Measurements from ENCODE around the gene DCDC2B.

- TF ChIP-seq CTCF (conservative IDR thresholded peaks at IDR 0.05; ENCODE audit: low read length) = no peak
- no peak for TF ChIP-seq EZH2phosphoT487 (IDR thresholded peaks at IDR 0.05; ENCODE audit: borderline replicate concordance, low read depth, low read length)
Measured at GRCh38 chr1:32220746-32221580, 12.1 kb downstream of the DCDC2B start.
